Stimulated activated CD4-positive, alpha-beta T cell treated with anti-CD3 and anti-CD28 coated beads, TNF-alpha, amount 100 ng/mL, for 24 hours (primary cell): ENCODE data around the gene MTG2.

ENCODE experiments used
- DNase-seq, 3 experiments: peaks; one replicate each; pipeline ENCODE4 v3.0.0-alpha.2; 2020; ENCODE audit warnings: low read depth in 3 of 3

The MTG2 gene

DNA sequence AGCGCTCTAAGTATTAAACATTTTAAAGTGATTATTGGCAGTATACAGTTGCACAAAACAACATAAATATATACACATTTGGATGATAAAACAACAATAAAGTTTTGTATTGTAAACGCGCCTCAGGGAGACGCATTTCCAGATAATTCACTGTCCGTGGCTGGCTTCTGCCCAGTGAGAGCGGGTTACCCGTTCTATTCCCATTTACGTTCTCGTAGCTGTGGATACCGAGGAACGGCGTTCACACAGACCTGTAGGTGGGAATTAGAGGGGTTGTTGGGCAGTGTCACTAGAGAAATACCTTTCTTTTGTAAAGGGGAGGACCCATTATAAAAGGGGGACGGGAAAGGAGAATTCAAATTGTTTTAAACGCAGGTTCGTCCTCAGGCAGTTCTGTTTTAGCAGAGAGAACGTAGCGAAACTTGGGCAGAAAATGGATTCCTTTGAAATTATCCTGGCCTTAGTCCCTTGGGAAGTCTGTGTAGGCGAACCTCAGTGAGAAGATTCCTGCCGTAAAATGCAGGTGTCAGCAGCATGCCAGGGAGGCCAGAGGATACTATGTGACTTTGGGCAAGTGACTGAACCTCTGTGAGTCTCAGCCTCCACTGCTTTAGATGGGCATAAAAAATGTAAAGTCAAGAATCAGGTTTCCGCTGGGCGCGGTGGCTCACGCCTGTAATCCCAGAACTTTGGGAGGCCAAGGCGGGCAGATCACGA, 756 bp downstream of the MTG2 start:
- DNase-seq: no peak

DNA sequence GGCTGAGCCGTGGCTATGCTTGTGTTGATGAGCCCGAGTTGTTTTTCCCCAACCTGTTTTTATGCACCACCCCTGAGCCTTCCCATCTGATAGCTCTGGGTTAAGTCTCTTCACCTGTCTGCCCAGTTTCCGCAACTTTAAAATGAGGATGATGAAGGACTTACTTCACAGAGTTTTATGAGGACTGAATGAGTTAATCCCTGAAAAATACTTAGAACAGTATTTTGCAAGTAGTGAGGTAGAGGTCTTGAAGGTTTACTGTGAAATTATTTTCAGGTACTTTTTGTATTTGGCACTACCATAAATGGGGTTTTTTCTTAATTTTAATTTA, 3.2 kb downstream of the MTG2 start:
- DNase-seq: no peak

DNA sequence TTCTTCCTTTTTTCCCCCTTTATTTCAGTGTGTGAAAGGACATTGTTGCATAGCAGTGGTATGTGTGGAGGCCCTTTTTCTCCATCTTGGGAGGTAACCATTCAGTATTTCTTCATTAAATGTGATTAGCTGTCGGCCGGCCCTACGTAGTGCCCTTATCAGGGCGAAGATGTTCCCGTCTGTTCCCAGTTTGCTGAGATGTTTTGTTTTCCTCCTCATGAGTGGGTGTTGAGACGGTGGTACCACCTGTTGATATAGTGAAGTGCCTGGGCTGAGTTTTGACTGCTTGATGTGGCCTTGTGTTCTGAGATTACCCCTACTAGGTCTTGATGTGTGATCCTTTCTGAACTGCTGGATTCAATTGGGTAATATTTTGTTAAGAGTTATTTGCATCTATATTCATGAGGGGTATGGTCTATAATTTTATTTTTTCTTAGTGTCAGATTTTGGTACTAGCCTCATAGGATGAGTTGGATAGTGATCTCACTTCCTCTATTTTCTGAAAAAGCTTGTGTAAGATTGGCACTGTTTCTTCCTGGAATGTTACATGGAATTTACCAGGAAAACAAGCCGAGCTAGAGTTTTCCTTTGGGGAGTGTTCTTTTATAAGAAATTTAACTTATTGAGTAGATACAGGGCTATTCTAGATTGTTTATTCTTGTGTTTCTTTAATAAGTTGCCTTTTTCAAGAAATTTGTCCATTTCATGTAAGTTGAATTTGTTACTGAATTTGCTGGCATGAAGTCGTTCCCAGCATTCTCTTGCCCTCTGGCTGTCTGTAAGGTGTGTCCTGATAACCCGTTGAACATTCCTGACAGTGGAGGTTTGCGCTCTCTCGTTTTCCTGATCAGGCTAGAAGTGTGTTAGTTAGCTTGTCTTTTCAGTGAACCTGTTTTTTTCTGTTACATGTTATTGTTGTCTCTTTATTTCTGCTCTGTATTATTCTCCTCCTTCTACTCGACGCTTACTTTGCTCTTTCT, 4.3 kb downstream of the MTG2 start:
- DNase-seq: no peak

DNA sequence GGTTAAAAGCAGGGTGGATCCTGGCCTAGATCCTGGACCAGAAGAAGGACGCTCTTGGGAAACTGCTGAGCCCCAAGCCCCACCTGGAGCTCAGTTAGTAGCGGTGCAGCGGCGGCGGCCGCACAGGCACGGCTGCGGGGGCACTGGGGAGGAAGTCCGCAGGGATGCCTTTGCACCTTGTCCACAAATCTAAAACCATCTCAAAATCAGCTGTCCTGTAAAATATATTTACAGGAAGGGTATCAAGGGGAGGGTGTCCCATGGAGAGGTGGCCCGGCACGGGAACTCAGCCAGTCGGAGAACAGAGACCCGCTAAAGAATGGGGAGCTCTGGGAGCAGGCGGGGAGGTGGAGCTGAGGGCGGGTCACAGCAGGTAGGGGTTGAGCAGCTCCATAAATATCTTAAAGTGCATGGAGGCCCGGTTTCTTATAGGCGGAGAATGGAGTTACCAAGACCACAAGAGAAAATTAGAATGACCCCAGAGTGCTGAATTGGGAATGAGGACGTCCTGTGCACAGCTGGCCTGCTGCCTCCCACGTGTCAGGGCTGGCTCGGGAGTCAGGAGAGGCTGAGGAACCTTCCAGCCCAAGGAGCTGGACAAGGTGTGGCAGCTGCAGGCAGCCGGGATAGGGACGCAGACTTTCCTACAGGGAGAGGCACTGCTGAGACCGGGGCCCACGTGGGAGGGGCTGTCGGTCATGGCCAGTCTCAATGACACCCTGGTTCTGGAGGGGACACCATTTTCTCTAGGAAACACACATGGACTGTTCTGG, 8.0 kb downstream of the MTG2 start:
- DNase-seq: no peak

DNA sequence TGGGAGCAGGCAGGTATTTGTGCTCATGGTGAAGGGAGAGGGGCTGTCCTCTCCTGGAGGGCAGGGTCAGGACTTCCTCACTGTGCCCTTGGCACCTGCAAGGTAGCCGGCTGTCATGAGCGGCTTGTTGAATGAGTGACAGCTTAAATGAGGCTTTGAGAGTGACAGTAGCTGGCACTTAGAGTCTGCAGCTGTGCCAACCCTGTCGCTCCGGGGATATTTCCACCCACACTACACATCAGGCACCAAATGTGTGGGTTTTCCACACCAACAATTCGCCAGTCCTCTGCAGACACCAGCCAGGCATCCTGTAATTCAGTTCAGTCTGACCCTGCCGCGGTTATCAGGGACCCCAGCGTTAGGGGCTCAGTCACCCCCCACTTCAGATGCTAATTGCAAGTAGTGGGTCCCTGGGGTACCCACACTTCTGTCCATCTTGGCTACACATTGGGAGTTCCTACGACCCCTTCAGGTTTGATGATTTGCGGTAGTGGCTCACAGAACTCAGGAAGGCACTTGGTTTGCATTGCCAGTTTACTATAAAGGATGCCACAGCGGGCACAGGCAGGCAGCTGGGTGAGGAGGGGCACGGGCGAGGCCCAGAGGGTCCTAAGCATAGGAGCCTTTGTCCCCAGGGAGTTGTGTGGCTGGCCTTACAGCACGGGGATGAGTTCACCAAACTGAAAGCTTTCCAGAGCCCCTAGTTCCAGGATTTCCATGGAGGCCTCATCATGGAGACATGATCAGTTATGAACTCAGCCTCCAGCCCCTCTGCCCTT, 9.1 kb downstream of the MTG2 start:
- no peak for DNase-seq

DNA sequence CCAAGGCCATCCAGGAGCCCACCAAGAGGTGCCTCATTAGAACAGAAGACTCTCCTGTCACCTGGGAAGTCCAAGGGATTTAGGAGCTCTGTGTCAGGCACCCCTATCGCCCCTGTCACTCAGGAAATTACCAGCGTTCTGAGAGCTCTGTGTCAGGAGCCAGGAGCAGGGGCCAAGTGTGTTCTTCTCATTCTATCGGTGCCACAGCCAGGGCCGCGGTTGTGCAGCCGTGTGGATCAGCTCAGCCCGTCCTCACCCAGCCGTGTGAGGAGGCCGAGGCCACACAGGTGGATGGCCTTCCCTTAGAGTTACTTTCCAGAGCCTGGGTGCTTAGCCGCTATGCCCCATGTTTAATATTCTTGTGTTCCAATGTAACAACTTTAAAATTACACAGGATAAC, 9.8 kb downstream of the MTG2 start:
- DNase-seq: no peak

DNA sequence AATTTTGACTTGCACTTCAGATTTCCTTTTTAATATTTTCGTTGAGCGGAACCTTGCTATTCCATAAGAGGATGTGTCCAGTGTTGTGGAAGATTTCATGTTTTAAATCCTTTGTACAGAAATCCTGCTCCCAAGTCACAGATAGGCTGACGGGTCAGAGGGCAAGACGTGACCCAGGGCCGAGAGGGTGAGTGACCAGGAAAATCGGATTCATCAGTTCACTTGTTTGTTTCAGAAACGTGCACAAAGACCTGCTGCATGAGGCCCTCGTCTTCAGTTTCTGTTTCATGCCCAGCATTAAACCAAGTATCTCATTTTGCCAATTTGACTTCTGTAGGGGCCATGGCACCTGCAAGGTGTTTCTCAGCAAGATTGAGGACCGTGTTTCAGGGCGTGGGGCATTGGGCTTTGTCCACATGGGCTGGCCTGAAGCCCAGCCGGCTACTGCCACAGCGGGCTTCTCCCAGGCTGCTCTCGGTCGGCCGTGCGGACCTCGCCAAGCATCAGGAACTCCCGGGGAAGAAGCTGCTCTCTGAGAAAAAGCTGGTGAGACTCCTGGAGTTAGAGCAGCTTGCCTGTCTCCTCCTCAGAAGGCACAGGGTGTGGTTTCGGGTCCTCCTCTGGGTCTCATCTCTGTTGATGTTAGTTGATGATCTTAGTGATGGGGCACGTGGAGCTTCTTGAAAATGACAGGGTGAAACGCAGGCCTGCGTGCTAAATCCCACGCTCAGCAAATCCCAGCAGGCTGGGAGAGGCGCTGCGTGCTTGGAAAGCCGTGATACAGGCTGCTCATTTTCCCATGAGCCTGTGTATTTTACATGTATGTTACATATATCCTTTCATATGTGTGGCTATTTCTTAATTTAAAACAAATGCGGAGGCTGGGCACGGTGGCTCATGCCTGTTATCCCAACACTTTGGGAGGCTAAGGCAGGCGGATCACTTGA, 10.5 kb downstream of the MTG2 start:
- no peak for DNase-seq

DNA sequence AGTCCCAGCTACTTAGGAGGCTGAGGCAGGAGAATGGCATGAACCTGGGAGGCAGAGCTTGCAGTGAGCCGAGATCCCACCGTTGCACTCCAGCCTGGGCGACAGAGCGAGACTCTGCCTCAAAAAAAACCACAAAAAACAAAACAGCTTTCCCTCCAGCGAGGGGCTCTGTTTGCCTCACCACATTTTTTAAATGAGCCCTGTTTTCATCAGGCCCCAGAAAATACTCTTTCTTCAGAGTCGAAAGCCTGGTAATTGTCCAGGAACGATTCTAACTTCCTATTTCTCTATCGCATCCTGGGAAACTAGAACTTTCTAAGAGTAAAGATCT, 12.2 kb downstream of the MTG2 start:
- no peak for DNase-seq

DNA sequence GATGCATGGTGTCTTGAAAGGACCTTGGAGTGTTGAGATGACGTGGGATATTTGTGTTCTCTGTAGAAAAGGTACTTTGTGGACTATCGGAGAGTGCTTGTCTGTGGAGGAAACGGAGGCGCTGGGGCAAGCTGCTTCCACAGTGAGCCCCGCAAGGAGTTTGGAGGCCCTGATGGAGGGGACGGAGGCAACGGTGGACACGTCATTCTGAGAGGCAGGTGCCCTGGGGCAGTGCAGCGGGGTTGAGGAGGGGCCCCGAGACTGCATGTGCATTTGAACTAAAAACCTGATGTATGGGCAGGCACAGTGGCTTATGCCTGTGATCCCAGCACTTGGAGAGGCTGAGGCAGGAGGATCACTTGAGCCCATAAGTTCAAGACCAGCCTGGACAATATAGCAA, 12.9 kb downstream of the MTG2 start:
- no peak for DNase-seq

DNA sequence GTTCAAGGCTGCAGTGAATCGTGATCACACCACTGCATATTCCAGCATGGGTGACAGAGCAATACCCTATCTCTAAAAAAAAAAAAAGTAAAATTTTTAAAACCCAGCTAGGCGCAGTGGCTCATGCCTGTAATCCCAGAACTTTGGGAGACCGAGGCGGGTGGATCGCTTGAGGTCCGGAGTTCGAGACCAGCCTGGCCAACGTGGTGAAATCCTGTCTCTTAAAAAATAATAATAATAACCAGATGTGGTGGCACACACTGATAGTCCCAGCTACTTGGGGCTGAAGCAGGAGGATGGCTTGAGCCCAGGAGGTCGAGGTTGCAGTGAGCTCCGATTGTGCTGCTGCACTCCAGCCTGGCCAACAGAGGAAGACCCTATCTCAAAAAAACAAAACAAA, 13.5 kb downstream of the MTG2 start:
- DNase-seq: no peak

DNA sequence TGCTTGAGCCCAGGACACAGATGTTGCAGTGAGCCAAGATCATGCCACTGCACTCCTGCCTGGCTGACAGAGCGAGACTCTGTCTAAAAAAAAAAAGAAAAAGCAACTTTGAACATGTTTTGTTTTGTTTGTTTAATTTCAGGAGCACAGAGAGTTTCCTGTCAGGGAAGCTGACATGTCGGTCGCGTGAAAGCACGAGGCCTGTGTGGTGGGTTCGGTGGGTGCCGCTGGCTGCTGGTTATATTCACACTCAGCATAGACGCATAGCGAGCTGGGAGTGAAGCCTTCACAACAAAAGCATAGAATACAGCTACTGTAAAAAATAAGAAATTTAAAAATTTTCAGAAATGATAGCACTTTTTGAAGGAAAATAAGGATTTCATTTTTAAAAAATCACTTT, 14.5 kb downstream of the MTG2 start:
- DNase-seq: no peak

DNA sequence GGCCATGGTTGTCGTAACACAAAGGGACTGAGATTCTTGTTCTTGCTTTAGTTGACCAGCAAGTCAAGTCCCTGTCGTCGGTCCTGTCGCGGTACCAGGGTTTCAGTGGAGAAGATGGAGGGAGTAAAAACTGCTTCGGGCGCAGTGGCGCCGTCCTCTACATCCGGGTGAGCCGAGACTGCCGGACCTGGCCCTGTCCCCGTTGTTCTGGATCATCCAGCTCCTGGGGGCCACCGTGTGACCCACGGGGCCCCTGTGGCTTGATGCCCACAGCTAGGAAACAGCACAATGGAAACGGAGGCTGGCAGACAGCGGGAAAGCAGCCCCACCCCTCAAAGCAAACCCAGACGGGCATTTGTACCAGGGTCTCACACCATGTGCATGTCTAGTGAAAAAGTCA, 15.0 kb downstream of the MTG2 start:
- DNase-seq: no peak

DNA sequence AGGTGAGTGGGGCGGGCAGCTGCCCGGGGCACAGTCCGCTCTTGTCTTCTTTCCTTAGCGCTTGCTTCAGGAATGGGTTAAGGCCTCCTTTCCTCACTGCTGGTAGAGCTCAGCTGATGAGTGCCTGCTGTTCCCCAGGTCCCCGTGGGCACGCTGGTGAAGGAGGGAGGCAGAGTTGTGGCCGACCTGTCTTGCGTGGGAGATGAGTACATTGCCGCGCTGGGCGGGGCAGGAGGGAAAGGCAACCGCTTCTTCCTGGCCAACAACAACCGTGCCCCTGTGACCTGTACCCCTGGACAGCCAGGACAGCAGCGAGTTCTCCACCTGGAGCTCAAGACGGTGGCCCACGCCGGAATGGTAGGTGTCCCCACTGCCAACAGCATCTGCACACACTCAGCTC, 15.7 kb downstream of the MTG2 start:
- no peak for DNase-seq

DNA sequence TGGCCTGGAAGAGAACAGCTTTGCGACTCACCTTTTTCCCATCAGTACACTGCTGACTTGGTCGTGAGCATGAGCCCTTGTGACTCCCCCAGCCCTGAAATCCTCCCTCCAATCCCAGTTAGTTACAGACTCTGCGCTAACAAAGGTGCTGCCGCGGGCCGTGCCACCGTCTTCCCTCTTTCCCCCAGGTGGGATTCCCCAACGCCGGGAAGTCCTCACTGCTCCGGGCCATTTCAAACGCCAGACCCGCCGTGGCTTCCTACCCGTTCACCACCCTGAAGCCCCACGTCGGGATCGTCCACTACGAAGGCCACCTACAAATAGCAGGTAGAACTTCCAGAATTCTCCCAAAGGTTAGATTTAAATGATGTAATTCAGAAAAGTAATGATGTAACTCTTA, 16.1 kb downstream of the MTG2 start:
- DNase-seq: no peak

DNA sequence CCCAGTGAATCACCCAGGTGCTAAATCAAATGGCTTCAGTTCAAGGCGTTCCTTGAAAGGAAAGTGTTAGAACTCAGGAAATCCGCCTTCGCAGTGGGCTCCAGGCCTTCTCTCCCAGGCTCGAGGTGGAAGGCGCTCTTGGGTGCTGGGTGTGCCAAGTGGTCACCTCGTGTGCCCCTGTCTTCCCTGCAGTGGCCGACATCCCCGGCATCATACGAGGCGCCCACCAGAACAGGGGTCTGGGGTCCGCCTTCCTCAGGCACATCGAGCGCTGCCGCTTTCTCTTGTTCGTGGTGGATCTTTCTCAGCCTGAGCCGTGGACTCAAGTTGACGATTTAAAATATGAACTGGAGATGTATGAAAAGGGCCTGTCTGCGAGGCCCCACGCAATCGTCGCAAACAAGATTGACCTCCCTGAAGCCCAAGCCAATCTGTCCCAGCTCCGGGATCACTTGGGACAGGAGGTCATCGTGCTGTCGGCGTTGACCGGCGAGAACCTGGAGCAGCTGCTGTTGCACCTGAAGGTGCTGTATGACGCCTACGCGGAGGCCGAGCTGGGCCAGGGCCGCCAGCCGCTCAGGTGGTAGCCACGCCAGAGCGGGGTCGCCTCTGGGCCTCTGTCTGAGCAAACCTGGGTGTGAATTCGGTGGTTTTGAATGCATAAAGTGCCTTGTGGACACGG, 17.8 kb downstream of the MTG2 start:
- DNase-seq: no peak

DNA sequence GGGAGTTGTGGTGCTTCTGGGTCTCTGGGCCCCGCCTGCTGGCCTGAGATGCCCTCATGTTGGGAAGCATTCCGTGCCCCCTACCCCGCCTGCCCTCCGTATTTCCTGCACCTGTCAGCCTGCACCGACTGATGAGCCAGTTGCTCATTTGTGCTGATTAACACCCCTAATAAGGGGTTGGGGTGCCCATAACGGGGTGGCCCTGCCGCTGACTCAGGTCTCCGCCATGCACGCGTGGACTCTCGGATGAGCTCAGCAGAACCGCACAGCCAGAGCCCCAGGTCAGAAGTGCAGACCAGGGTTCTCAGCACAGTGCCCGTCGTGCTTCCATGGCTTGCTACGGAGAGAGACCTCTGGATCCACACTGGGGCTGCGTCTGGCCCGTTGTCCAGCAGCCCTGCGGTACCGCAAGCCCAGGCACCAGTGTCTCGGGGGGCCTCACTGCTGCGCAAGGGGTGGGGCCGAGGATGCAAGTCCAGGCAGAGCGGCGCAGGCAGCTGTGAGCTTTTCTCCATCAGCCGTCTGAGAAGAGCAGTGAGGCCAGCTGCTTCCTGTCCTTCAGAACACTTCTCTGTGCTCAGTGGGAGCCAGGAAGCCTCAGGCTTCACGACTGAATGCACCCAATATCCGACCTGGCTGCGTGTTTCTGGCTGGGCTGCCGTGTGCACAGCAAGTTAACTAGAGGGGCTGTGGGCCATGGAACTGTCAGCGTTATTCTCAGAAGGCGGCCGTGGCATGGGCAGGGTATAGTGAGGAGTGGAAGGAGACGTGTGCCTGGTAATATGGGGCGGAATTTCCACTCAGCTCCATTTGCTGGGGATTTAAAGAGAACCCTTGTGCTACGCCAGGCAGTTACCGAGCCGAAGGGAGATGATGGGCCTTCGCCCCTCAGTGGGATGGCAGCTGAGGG, 18.6 kb downstream of the MTG2 start:
- DNase-seq: no peak

DNA sequence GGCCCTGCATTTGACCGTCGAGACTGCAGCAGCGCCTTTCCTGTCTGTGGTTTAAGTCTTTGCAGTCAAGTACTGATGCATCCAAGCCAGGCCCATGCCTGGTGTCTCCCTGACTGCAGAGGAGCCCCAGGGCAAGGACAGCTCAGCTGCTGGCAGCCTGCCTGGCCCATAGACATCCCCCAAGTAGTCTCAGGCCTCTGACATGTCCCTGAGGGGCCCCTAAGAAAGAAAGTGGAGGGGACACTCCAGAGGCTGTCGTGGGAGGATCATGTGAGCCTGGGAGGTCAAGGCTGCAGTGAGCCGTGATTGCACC, 19.2 kb downstream of the MTG2 start:
- no peak for DNase-seq

DNA sequence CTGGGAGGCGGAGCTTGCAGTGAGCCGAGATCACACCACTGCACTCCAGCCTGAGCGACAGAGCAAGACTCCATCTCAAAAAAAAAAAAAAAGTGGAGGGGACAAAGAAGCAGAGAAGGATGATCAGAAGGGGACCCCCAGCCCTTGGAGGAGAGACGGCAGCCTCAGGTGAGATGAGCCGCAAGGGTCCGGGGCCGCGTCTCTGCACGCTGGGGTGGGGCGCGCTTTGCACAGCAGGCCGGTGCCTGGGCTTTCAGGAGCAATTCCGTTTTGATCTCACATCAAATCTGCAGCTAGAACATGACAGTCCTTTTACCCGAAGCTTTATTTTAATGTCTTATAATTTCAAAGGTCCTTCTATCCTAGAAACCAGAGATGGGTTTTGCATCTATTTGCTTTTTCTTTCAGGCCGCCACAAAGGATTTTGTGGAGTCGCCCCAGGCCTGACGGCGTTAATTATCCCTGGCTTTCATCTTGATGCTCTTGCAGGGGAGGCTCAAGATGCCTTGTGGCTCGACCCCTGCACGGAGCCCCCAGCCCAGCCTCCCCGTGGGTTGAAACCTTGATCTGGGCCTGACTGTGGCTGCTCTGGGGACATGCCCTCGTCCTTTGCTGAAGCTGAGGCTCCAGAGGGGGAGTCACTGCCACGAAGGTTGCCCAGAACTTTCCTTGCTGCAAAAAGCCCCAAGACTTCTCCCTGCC, 20.0 kb downstream of the MTG2 start:
- no peak for DNase-seq
